TTC549 (cell line): ENCODE data around the gene ANKRD61.
"Not testable (repeated sequence)": the region's sequence is repeated elsewhere in the genome, so short reads cannot be mapped to it uniquely, and the experiment has no call there.

Experiments used
- FAIRE-seq: peaks from 2 replicates; lab custom pipeline; 2012; peaks lifted over from hg19 to GRCh38; lab: Jason Lieb, UNC

The ANKRD61 gene

GRCh38 chr7:6032167-6032566 is 991 bp downstream of the ANKRD61 start:
- FAIRE-seq = no peak

- FAIRE-seq = no peak
Measured at GRCh38 chr7:6032641-6033040, 1.5 kb downstream of the ANKRD61 start.

GRCh38 chr7:6035165-6035564 is 4.0 kb downstream of the ANKRD61 start:
- no peak for FAIRE-seq

- no peak for FAIRE-seq
Measured at GRCh38 chr7:6035686-6036085, 4.5 kb downstream of the ANKRD61 start.

GRCh38 chr7:6049780-6050179 is 18.6 kb downstream of the ANKRD61 start:
- FAIRE-seq = no peak

- FAIRE-seq = not testable (repeated sequence)
Measured at GRCh38 chr7:6051185-6051584, 20.0 kb downstream of the ANKRD61 start.

- FAIRE-seq = no peak
Measured at GRCh38 chr7:6056616-6057015, 25.4 kb downstream of the ANKRD61 start.

- no peak for FAIRE-seq
Measured at GRCh38 chr7:6057316-6058129, 26.3 kb downstream of the ANKRD61 start.

- FAIRE-seq = not testable (repeated sequence)
Measured at GRCh38 chr7:6059941-6060340, 28.8 kb downstream of the ANKRD61 start.

- no peak for FAIRE-seq
Measured at GRCh38 chr7:6071406-6071805, 40.2 kb downstream of the ANKRD61 start.

GRCh38 chr7:6074612-6075380 is 43.6 kb downstream of the ANKRD61 start:
- no peak for FAIRE-seq

GRCh38 chr7:6078548-6078947 is 47.4 kb downstream of the ANKRD61 start:
- FAIRE-seq = no peak

- not testable (repeated sequence) for FAIRE-seq
Measured at GRCh38 chr7:6083047-6083446, 51.9 kb downstream of the ANKRD61 start.
